Epidermal melanocyte (primary cell): ENCODE results near the gene AK4.
"Not testable (repeated sequence)": the region's sequence is repeated elsewhere in the genome, so short reads cannot be mapped to it uniquely, and the experiment has no call there.

Experiments used
- DNase-seq: peaks from one replicate; pipeline ENCODE4 v3.0.0; 2011; ENCODE audit warnings: low spot score; ENCODE audit not compliant: insufficient read length

Gene AK4

GRCh38 chr1:65148178-65148547 lies at the start of gene AK4:
AK4 (plus strand) TSS chr1:65148203; CDS start chr1:65148408, 205 bp downstream.
- not testable (repeated sequence) for DNase-seq

GRCh38 chr1:65103807-65104206 lies 44.2 kb upstream of the AK4 start:
- no peak for DNase-seq

DNA sequence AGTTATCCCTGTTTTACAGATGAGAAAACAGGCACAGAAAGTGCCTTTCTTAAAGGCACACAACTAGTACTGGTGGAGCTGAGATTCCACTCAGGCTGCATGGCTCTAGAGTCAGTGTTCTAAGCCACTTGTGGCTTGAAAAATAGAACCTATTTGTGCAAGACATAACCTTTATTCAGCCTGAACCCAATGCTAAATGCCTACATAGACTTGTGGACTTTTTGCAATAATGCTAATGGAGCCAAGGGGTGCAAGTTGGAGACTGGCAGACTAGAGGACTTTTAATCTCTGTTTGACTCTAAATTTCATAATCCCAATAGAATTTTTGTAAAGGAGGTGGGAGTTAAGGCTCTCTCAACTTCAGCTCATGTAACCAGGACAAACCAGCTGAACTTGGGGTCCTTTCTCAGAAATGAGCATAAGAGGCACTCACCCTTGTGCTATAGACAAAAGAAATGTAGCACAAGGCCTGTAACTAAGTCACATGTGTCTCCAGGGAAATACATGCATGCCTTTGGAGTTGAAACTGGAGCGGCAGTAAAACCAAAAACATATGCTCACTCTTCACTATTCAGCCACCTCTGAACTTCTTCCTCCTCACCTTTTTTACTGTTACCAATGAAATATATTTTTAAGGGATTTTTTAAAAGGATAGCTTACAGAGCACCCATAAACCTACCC lies 43.0 kb upstream of the AK4 start:
- DNase-seq, result no peak

DNA sequence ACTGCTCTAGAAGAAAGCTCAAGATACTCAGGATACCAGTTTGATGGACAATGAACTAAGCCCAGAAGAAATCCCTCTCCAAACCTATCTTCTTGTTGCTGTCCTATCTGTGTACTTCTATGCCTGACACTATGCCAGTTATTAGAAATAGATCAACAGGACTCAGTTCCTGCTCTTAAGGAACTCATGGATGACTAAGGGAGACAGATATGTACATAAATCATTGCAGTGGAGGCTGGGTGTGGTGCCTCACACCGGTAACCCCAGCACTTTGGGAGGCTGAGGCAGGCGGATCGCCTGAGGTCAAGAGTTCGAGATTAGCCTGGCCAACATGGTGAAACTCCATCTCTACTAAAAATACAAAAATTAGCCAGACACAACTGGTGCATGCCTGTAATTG lies 42.4 kb upstream of the AK4 start:
- no peak for DNase-seq

GRCh38 chr1:65108025-65108642 lies 39.9 kb upstream of the AK4 start:
- DNase-seq, result no peak

GRCh38 chr1:65109487-65109886 lies 38.5 kb upstream of the AK4 start:
- DNase-seq, result no peak

- DNase-seq, result no peak
These were observed 35.2 kb upstream of the AK4 start for GRCh38 chr1:65112811-65113210.

DNA sequence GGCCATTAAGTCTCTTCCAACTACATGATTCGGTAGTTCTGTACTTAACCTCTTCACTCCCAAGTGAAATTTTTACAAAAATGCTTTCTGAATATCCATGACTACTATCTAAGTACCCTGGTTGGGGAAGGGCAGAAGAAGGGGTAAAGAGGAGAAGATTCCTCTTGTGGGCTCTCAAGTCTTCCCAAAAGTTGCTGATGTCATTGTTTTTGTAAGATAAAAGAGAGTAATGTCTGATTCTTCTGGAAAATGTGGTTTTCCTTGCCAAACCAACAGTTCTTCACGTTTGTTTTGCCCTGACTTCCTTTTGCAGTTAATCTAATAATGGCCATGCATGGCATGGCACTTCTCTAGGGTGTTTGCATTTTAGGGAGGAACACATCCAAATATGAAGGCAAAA lies 34.7 kb upstream of the AK4 start:
- no peak for DNase-seq

DNA sequence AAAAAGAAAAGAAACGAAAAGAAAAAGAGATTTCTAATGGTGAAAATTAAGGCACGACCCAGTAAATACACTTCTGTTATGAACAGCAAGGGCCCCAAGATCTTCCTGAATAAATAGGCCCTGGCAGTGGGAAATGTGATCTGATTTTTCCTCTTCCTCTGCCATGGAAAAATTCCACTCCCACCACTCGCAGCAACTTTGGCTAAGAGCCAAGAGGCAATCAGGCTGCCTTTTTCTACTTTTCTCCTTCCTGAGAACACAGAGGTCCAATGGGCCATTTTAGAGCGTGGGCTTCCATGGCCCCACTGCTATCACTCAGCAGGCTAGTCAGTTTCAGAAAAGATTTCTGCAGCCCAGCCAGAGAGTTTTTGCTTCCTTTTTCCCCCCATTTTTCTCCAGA lies 33.7 kb upstream of the AK4 start:
- no peak for DNase-seq

DNA sequence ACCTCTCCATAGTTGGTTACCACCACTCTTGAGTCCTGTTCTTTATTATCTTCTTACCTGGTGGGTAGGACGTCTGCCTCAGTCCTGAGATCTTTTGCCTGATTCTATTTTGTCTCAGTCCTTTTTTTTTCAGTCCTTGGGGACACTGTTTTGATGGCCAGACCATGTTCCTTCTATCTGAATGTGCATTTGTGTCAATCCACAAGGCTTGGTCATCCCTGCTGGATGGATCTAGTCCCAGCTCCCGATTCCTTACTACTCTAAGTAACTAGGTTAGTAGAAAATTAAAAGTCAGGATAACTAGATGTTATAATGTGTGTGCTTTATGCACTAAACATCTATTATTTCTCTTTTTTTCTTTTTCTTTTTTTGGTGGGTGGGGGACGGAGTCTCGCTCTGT lies 28.1 kb upstream of the AK4 start:
- no peak for DNase-seq

GRCh38 chr1:65129104-65129503 lies 18.9 kb upstream of the AK4 start:
- not testable (repeated sequence) for DNase-seq

GRCh38 chr1:65138524-65138923 lies 9.5 kb upstream of the AK4 start:
- DNase-seq, result no peak

DNA sequence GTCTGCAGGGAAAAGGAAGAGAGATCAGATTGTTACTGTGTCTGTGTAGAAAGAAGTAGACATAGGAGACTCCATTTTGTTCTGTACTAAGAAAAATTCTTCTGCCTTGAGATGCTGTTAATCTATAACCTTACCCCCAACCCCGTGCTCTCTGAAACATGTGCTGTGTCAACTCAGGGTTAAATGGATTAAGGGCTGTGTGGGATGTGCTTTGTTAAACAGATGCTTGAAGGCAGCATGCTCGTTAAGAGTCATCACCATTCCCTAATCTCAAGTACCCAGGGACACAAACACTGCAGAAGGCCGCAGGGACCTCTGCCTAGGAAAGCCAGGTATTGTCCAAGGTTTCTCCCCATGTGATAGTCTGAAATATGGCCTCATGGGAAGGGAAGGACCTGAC lies 8.2 kb upstream of the AK4 start:
- DNase-seq, result not testable (repeated sequence)

GRCh38 chr1:65141394-65141793 lies 6.6 kb upstream of the AK4 start:
- no peak for DNase-seq

- DNase-seq, result no peak
These were observed 6.1 kb upstream of the AK4 start for GRCh38 chr1:65141918-65142317.

DNA sequence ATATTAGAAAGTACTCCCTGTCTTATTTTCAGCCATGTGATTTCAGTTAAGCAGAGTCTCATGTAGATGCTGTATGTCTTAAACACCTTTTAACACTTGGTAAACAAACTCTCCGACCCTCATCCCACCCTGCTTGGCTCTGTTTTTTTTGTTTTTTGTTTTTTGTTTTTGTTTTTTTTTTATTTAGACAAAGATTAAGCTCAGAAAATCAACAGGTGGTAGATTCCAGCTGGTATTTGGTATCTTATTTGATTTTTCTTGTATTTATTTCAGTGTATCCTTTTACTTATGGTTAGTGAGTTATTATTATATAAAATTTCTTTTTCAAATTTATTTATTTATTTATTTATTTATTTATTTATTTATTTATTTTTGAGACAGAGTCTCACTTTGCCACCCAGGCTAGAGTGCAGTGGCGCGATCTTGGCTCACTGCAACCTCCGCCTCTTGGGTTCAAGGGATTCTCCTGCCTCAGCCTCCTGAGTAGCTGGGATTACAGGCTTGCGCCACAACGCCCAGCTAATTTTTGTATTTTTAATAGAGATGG lies 4.8 kb upstream of the AK4 start:
- not testable (repeated sequence) for DNase-seq

DNA sequence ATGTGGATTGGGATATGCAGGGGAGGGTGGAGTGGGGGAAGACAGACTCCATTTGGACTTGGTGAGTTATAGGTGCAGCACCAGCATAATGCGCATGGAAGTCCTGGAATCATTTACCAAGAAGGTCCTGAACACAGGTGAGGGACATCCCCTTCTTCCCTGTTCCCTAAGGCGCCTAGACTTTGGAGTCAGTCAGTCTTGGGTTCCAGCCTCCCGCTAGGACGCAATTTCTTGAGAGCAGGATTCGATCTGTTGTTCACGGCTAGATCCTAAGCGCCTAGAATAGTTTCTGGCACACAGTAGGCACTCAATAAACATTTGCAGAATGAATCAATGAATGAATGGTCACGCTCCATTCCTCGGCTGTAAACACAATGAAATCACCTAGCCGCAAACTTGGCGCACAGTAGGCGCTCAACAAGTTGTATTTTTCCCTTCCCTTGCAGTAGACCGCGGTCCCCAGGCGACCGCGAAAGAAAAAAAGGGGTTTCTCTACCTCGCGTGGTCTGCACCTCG lies 1.0 kb upstream of the AK4 start:
- no peak for DNase-seq

DNA sequence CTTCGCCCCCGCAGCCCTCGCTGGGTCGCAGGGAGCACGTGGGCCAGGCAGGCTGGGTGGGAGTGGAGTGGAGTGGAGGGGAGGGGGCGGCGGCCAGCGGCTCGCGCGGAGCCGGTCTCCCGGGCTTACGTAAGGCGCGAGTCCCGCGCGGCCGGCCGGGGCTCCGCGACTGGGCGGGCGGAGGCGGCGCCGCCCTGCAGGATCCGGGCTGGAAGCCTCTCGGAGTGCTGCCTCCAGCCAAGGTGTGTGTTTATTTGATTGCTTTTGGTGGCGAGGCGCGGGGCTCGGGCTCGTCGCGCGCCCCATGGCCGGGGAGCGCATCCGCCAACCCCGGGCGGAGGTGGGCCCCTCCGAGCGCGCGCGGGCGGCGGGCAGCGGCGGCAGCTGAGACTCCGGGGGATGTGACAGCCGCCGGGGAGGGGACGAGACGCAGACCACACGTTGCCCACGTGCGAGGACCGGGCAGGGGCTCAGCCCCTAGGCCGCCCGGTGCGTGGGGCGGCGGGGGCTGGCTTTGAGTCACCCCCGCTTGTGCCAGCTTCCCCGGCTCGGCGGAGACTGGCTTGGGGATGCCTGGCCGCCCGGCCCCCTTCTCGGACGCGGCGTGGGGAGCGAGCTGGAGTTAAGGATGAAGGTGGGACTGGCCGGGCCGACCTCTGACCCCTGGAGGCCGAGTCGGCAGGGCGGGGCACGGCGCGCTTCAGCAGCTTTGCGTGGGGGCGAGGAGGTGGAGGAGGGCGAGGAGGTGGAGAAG lies 402 bp upstream of the AK4 start:
- DNase-seq, result no peak

DNA sequence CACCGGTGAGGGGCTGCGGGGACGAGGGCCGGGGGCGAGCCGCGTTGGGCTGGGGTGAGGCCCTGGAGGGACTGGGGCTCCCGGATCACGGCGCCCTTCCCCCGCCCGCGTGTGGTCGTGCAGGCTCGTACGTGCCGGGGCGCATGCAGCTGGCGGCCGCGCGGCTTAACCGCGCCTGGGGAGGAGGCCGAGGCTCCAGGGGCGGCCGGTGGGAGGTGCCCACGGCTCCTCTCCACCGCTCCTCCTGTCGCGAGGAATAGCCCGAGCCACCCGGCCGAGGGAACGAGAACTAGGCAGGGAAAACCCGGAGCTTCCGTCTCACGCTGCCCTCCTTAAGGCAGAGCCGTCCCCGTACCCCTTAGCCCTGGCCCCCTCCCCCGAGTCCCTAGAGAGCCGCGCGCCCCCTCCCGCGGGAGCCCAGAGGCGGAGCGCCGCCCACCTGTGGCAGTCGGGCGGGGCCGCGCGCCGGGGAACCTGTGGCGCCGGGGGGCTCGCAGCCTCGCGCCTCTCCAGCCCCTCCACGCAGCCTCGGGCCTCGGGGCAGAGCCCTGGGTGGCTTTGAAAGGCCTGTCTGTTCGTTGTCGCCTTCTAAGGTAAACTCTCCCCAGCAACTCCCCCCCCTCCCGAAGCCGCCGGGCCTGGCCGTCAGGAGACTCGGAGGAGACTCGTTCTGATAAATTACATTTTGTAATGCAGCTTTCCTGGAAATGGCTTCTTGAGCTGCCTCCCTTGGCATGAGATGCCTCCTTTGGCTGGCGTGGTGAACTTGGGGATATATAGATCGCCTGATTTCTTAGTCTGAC lies 746 bp downstream of the AK4 start:
- DNase-seq, result no peak

GRCh38 chr1:65149351-65150107 lies 1.5 kb downstream of the AK4 start:
- DNase-seq, result no peak

GRCh38 chr1:65150108-65150463 lies 2.1 kb downstream of the AK4 start:
- no peak for DNase-seq
